NCI-H146 (cell line): ENCODE data around the gene CRYBA2.
A peak's percentile ranks its signal among the peaks of the same experiment; 100 is the strongest.

Experiments
- DNase-seq: peaks from one replicate; lab custom pipeline; 2025; lab: John Stamatoyannopoulos, UW

Gene CRYBA2

DNA sequence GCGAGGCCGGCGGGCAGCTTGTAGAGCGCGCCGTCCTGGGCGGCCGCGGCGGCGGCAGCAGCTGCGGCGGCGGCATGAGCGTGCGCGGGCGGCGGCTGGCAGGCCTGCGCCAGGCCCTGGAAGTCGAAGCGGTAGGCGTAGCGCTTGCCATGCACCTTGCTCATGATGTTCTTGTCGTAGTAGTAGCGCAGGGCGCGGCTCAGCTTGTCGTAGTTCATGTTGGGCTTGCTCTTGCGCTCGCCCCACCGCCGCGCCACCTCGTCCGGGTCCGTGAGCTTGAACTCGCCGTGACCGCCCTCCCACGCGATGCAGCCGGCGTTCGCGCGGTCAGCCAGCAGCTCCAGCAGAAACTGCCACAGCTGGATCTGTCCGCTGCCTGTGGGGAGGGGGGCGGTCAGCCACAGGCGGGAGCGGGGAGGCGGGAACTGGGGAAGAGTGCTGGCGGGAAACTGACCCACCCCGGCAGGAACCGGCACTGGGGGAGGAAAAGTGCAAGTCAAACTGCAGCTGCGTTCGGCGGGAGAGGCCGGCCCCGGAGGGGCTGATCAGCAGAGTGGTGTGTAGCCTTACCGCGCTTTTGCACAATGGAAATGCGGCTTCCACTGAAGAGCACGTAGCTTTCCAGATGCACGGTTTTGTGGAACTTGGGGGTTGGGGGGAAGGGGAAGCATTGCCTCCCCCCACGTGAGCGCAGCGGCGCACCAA lies 11.2 kb downstream of the CRYBA2 start:
- DNase-seq = peak; percentile 40

DNA sequence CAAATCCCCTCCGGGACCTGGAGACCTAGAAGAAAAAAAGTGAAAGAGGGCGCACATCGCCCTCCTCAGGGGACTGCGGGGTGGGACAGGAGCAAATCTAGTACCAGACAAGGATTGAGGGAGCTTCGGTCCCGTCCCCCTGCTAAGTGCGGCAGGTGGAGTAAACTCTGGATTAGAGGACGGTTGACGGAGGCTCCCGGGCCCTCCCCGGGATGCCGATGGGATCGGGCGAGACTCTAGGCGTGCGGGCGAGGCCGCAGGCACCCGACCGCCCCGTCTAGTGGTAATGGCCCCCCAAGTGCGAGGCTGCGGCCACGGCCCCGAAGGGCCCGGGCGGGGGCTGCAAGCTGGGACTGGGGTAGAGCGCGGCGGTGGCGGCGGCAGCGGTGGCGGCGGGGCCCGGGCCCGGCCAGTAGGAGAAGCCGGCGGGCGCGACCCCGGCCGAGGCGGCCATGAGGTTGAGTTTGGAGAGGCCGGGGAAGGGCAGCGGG lies 11.8 kb downstream of the CRYBA2 start:
- peak; percentile 8 for DNase-seq

DNA sequence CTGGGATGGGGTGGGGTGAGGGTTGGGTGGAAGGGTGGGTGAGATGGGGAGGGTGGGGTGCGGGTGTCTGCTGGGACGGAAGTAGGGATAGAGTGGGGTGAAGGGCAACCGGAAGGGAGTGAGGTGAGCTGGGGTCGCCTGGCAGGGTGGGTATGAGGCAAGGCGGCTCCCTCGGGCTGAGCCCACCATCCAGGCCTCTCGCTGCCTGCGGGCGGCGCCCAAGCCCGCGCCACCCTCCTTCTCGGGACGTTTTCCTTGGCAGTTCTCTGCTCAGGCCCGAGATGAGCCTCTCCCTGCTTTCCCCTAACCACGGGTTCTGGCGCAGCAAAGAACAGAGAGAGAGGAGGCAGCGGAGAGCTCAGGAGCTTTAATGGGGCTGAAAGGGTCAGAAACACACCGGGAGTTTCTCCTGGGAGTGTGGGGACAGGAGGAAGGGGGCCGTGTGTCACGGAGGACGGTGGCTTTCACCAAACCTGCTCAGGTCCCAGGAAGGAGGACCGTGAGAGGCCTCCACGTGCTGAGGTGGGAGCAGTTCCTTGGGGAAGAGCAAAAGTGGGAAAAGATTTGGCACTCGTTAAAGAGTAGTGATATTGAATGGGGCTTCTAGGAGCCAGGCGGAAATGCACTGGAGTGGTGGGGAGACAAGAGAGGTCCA lies 12.4 kb downstream of the CRYBA2 start:
- DNase-seq = no peak

DNA sequence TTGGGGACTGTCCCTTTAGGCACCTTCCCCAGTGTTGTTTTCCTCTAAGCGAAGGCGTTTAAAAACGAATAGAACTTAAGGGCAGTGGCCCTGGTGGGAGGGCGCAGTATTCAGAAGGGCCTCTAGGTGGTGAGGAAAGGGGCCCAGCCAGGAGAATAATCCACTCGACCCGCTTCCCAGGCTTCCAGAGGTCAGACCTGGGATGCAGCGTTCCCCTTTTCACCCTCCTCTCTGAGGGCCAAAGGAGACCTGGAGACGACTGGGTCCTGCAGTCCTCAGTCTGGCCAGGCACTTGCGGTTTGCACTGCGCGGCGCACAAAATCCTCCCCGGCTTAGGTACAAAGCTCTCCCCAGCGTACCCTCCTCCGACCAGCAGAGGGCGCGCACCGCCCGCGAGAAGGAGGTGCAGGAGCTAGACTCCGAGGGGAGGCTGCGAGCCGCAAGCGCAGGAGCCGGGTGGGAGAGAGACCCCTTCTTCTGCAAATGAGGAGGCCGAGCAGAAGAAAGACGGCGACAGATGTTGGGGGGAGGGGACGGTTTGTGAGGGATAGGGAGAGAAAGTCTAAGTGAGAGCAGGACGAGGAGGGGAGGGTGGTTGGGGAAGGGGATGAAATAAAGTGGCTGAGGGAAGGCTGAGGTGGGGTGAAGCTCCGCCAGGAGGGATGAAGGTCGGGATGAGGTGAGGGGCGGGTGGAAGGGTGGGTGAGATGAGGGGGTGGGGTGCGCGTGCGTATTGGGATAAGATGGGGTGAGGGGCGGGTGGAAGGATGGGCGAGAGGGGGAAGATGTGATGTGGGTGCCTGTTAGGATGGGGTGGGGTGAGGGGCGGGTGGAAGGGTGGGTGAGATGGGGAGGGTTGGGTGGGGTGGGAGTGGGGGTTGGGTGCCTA lies 13.1 kb downstream of the CRYBA2 start:
- peak; percentile 69 for DNase-seq

DNA sequence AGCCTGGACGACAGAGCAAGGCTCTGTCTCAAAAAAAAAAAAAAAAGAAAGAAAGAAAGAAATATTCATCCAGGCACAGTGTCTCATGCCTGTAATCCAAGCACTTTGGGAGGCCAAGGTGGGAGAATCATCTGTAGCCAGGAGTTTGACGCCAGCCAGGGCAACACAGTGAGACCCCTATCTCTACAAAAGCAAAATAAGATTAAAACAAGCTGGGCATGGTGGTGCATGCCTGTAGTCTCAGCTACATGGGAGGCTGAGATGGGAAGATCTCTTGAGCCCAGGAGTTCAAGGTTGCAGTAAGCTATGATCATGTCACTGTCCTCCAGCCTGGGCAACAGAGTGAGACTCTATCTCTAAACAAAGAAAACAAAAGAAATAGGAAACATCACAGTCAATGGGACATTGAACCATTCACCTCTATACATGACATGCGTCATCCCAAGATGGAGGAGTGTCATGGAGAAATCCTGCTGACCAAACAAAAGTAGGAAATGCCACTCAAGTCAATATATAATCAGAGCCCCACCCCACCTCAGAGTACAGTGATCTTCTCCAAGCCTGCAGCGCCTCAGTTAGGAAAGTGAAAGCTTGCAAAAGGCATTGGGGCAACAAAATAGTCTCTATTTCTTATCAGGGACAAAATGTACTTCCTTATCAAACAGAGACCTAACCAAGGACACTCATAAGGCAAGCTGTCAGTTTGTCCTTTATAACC lies 18.0 kb downstream of the CRYBA2 start:
- DNase-seq = no peak

DNA sequence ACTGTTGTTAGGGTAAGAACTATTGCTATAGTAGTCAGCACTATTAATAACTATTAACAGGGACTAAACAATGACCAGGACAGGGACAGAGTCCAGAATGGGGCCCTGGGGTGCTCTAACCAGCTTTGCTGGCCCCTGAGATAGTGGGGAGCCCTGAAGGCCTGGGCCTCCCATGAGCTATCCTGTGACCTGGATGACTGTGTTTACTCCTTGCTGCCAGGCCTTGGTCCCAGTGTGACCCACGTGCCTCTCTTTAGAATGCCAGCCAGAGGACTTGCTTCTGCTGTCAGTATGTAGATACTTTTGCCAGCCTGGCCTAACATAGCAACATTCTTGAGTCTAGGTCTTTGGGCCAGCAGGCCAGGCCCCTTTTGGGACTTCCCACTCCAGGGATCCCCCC lies 22.3 kb downstream of the CRYBA2 start:
- DNase-seq = no peak

DNA sequence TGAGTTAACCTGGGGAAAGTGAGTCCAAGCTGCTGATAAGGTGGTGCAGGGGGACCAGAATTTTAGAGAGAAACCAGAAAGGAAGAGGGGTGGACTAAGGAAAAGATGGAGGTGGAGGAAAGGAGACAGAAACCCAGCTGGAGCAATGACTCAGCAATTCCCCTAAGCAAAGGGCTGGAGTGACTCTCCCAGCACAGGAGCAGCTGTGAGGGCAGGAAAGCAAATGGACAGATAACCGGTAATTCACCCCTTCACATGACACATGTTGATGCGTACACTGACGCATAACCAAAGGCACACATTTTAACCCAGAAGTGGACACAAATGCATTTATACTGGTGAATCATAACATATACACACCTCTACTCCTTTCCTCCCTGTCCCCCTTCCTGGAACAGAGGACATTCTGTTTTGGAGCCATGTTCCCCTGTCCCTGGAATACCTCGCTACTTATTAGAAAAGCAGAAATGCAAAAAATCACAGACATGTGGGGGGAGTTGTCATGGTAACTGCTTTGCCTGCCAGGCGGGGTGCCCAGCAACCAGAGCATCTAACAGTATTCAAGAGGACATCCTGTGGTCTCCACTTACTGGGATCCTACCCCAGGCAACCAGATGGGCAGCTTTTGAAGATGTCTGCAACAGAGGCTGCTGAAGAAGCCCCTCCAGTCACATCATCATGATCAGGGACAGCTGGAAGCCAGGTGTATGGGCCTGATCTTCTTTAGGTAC lies 29.0 kb downstream of the CRYBA2 start:
- DNase-seq = peak; percentile 63

DNA sequence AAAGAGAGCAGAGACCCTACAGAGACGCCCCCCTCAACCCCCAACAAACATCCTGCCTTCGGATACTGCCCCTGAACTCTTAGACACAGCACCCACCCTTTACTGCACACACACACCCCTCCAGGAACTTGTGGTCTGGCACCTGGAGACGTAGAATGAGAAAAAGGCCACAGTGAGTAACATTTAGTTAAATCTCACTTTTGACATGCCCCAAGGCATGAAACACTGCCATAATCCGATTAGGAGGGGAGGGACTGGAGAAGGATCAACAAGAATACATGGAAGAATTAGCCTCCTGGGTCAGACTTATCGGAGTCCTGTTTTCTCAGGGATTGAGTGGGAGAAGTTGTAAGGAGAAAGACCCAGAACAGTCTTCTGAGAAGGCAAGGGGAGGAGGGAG lies 29.6 kb downstream of the CRYBA2 start:
- no peak for DNase-seq

DNA sequence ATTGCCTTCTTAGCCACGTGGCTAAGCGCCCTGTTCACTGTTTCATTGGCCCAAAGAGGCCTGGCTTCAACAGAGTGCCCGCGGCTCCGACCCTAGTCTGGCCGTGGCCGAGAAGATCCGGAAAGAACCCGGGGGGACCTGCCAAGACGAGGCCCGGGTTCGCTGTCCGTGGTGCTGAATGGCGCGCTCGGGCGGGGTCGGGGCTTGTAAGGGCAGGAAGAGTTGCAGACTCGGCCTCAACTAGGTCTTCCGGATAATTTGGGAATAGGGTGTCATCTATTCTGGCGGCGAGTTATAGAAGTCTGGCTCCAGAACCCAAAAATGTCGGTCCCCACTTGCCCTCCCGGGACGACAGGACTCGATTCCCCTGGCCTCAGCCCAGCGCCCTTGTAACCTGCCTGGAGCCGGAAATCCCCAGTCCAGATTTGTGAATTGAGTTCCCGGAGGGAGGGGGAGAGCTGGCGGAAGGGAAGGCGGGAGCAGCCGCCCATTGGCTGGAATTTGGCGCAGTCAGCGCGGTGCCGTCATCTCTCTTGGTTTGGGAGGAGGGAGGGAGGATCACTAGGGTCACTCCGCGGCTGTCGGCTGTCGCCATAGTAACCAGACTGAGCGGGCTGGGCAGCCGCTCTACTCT lies 30.2 kb downstream of the CRYBA2 start:
- DNase-seq = peak; percentile 92

DNA sequence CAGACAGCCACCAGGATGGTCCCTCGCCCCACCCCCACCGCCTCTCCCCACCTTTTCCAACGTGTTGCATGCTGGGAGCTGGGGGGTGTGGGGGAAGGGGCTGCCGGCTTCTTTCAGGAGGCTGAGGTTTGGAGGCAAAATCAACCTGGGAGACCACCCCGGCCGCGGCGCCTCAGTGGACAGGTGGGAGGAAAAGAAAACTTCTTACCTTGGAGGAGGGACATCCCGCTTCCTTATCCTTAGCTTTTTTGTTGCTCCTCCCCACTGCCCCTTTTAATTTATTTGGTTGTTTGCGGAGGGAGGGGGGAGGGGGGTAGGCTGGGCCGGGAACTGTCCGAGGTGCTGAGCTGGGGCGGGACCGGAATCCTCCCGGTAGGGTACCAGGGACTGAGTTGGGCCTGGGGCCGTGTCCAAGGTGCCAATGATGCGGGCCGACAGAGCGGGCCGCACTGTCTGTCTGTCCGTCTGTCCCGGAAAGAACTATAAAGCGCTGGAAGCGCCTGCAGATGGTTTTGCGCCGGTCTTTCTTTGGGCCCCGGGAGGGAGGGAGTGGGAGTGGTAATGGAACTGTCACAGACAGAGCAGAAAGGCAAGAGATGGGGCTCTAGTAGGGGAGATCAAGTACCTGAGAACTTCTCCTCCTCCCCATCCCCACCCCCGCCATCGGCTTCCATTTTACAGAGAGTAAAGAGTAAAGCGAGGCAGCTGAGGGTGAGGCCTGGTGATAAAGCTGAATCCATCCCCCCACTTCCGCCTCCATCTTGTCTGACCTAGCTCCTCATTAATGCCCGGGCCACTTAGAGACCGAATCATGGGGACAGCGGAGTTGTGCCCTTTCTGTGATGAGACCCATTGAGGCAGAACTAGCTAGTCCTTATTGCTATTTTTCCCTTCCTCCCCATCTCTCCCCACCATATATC lies 31.3 kb downstream of the CRYBA2 start:
- peak; percentile 72 for DNase-seq

DNA sequence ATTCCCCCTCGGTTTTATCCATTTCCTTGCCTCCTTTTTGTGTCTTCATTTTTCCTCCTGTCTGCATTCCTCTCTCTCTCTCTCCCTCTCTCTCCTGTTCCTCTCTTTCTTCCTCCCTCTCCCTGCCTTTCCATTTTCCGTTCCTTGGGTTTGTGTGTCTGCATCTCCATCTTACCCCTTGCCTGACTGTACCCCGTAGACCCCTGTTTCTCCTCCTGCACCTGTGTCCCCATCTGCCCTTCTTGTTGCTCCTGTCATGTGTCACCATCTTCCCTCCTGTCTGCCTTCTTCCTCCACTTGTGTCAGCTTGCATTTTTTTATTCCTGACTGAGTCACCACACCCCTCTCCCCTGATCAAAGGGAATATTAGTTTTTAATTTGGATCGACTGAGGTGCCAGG lies 32.0 kb downstream of the CRYBA2 start:
- no peak for DNase-seq

DNA sequence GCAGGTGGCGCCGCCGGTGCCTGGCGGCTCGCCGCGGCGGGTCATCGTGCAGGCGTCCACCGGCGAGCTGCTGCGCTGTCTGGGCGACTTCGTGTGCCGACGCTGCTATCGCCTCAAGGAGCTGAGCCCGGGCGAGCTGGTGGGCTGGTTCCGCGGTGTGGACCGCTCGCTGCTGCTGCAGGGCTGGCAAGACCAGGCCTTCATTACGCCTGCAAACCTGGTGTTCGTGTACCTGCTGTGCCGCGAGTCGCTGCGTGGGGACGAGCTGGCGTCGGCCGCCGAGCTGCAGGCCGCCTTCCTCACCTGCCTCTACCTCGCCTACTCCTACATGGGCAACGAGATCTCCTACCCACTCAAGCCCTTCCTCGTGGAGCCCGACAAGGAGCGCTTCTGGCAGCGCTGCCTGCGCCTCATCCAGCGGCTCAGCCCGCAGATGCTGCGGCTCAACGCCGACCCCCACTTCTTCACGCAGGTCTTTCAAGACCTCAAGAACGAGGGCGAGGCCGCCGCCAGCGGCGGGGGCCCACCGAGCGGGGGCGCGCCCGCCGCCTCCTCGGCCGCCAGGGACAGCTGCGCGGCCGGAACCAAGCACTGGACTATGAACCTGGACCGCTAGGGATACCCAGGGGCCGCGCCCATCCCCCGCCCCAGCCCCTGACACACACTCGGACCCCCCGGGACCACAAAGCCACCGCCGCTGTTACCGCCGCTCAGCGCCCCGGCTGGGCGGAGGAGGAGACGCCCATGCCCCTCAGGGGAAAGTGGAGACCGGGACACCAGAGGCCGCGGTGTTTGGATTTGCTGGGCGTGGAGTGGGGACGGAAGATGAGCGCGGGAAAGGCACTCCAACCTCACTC lies 32.7 kb downstream of the CRYBA2 start:
- DNase-seq = peak; percentile 49

DNA sequence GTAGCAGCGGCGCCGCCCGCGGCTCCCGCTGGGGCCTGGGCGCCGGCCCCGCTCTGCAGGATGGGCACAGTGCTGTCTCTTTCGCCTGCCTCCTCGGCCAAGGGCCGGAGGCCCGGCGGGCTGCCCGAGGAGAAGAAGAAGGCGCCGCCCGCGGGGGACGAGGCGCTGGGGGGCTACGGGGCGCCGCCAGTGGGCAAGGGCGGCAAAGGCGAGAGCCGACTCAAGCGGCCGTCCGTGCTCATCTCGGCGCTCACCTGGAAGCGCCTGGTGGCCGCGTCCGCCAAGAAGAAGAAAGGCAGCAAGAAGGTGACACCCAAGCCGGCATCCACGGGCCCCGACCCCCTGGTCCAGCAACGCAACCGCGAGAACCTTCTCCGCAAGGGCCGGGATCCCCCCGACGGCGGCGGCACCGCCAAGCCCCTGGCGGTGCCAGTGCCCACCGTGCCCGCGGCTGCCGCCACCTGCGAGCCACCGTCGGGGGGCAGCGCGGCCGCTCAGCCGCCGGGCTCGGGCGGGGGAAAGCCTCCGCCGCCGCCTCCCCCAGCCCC lies 33.4 kb downstream of the CRYBA2 start:
- peak; percentile 36 for DNase-seq

DNA sequence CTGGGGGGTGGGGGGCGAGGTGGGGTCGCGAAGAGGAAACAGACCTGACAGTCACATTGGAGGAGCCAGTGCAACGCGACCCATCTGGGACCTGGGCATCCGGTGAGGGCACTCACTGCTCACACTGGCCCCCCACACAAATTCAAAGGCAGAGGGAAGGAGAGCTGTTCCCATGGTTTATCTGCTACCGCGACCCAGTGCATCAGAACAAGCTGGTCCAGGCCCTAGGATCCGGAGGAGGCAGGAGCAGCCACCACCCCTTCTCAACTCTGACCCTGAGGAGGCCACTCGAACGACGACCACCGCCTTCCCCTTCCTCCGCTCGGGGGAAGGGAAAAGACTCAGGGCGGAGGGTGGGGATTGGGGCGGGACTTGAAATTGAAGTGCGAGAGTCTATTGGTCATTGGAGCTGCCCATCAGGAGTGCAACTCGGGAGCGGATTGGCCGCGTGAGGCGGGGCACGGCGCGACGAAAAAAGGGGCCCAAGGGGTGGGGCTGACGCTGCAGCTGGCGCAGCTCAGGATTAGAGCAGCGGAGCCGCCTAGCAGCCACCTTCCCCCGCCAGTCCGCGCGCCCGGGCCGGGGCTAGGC lies 34.0 kb downstream of the CRYBA2 start, which contains the start of gene CDK5R2:
TSS of gene CDK5R2 (plus strand) at position 526 of the 591 bp plus-strand sequence. CDS start 155 bp downstream, outside the sequence.
- peak; percentile 90 for DNase-seq

DNA sequence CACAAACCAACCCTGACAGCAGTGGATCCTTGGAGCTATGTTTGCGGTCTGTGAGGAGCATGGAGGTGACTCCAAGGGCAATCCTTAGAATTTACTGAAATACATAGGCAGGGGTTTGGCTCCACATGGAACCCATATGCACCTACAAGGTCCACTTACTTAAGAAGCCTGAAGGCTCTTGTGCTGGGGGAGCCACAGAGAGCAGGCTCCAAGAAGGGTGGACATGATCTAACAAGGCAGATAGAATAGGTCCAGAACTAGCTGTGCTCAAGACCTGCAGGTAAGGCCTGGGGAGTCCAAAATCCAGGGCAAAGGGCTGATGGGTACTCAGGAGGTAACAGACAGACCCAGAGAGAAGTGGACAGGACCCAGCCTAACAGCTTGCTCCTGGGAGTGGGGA lies 34.9 kb downstream of the CRYBA2 start:
- no peak for DNase-seq

DNA sequence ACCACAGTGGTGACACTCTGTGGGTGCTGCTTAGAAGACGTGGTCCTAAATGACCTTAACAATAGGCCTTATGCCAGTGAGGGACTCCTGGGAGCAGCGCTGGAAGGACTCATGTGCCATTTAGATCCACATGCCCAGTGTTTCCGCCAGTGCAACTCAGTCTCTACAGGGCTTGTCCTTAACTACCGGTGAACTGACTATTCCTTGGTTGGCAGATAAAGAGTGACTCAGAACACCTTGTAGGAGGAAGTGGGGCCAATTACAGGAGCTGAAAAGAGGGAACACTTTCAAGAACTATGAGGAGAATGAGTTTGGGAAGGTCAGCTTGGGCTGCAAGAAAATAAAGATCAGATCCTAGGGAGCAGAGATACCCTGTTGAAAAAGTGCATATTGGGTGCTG lies 35.6 kb downstream of the CRYBA2 start:
- no peak for DNase-seq

DNA sequence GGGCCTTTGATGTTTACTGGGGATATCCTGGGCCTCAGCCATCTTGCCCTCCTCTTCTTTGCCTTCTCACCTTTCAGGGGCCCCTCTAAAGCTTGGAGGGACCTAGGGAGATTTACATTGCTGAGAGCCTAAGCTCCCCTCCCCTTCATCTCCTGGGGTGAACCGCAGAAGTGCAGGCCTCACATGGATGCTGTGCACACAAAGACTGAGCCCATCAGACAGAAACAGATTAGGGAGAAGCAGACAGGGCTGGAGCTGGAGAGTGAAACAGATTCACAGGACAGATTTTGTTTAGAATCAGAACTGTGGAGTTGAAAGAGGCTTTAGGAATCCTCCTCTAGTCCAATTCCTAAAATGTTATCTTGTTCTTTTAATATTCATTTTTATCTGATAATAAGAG lies 37.2 kb downstream of the CRYBA2 start:
- no peak for DNase-seq
